HS-27A (cell line): ENCODE measurements around the gene TNN.
"Not testable (repeated sequence)": the region's sequence is repeated elsewhere in the genome, so short reads cannot be mapped to it uniquely, and the experiment has no call there.

ENCODE experiments used
- DNase-seq: peaks from one replicate; pipeline ENCODE4 v3.0.0-alpha.2; 2012; ENCODE audit warnings: low read depth, missing footprints

TNN gene

GRCh38 chr1:175067362-175068106 is at the start of gene TNN:
TSS of gene TNN (plus strand) at chr1:175067833. CDS start at chr1:175077419, 9,586 bp downstream.
- DNase-seq = no peak

GRCh38 chr1:175019524-175019923 is 48.1 kb upstream of the TNN start:
- no peak for DNase-seq

- peak; percentile 92 for DNase-seq
These were observed 44.4 kb upstream of the TNN start, which contains the start of gene MRPS14 for GRCh38 chr1:175023043-175023921. TSS of gene MRPS14 (minus strand) at chr1:175023425. CDS start at chr1:175023408, 17 bp downstream.

- not testable (repeated sequence) for DNase-seq
These were observed 43.8 kb upstream of the TNN start for GRCh38 chr1:175023922-175024242.

GRCh38 chr1:175024773-175025172 is 42.9 kb upstream of the TNN start:
- no peak for DNase-seq

GRCh38 chr1:175033953-175034352 is 33.7 kb upstream of the TNN start:
- DNase-seq = no peak

- DNase-seq = no peak
These were observed 32.9 kb upstream of the TNN start for GRCh38 chr1:175034775-175035174.

GRCh38 chr1:175035865-175036264 is 31.8 kb upstream of the TNN start:
- DNase-seq = no peak

- no peak for DNase-seq
These were observed 31.2 kb upstream of the TNN start for GRCh38 chr1:175036476-175036875.

- no peak for DNase-seq
These were observed 30.2 kb upstream of the TNN start for GRCh38 chr1:175037416-175037815.

GRCh38 chr1:175040324-175040879 is 27.2 kb upstream of the TNN start:
- no peak for DNase-seq

- no peak for DNase-seq
These were observed 25.0 kb upstream of the TNN start for GRCh38 chr1:175042650-175043049.

- DNase-seq = no peak
These were observed 23.8 kb upstream of the TNN start for GRCh38 chr1:175043824-175044223.

- DNase-seq = not testable (repeated sequence)
These were observed 23.0 kb upstream of the TNN start for GRCh38 chr1:175044591-175044990.

GRCh38 chr1:175045097-175045496 is 22.5 kb upstream of the TNN start:
- no peak for DNase-seq

GRCh38 chr1:175045519-175045918 is 22.1 kb upstream of the TNN start:
- no peak for DNase-seq

- no peak for DNase-seq
These were observed 16.6 kb upstream of the TNN start for GRCh38 chr1:175050992-175051391.

- no peak for DNase-seq
These were observed 12.9 kb upstream of the TNN start for GRCh38 chr1:175054736-175055135.

- no peak for DNase-seq
These were observed 5.3 kb upstream of the TNN start for GRCh38 chr1:175062339-175062738.

GRCh38 chr1:175062858-175063257 is 4.8 kb upstream of the TNN start:
- no peak for DNase-seq

GRCh38 chr1:175070818-175071217 is 3.2 kb downstream of the TNN start:
- DNase-seq = no peak

GRCh38 chr1:175071276-175071943 is 3.8 kb downstream of the TNN start:
- DNase-seq = no peak
